Activated B cell treated with CpG ODN at 0.5 μM for 24 hours (primary cell): Measurements from ENCODE around the gene TF. TPM values are rescaled to one million over a fixed set of nuclear protein-coding genes. Genes with fewer than 3 reads are reported as not detected.

ENCODE experiments used
- ATAC-seq: fragments of 200-7000 bp; cut with Tn5 transposase; one replicate; pipeline ENCODE4 v1.10.0; 2021; ENCODE audit warnings: low read depth, mild to moderate bottlenecking, moderate library complexity
- CTCF ChIA-PET: fragments of 350-600 bp; sonication (Branson Sonifier 250); formaldehyde crosslinking; loops from one replicate; lab custom pipeline; 2021; ENCODE audit warnings: antibody characterized with exemption; lab: Charles Lee
- POLR2A ChIA-PET: fragments of 350-600 bp; sonication (Branson Sonifier 250); formaldehyde crosslinking; loops from one replicate; lab custom pipeline; 2021; ENCODE audit warnings: antibody characterized with exemption; lab: Charles Lee
- DNase-seq: peaks from one replicate; pipeline ENCODE4 v3.0.0; 2022
- H3K27ac Mint-ChIP-seq: one replicate; pipeline ENCODE4 v1.8.0; 2020; ENCODE audit warnings: mixed read lengths
- H3K27me3 Mint-ChIP-seq: one replicate; pipeline ENCODE4 v1.8.0; 2021; ENCODE audit warnings: mixed read lengths
- H3K36me3 Mint-ChIP-seq: one replicate; pipeline ENCODE4 v1.8.0; 2021; ENCODE audit warnings: low read depth, mixed read lengths
- H3K4me1 Mint-ChIP-seq: one replicate; pipeline ENCODE4 v1.8.0; 2021; ENCODE audit warnings: mixed read lengths
- H3K4me3 Mint-ChIP-seq: one replicate; pipeline ENCODE4 v1.8.0; 2020; ENCODE audit warnings: mild to moderate bottlenecking, mixed read lengths
- H3K9me3 Mint-ChIP-seq: one replicate; pipeline ENCODE4 v1.8.0; 2020; ENCODE audit warnings: mixed read lengths
- intact Hi-C: fragments of 100-400 bp; cut with micrococcal nuclease; formaldehyde crosslinking; loops from one replicate; pipeline ENCODE4 v1.15.1; 2024
- total RNA-seq: library from RNA; stranded (reverse); gene quantifications from 2 replicates; pipeline ENCODE4 v1.2.3, GENCODE V29; 2022
- TF ChIP-seq, protein P1 (sequence below): fragments of 200-600 bp; IDR thresholded peaks from one replicate; pipeline ENCODE4 v1.8.0; 2022; ENCODE audit warnings: antibody characterized with exemption, mild to moderate bottlenecking

The TF gene
- total RNA-seq, 1 donor from 2014 or later, result 0.29 TPM

DNA sequence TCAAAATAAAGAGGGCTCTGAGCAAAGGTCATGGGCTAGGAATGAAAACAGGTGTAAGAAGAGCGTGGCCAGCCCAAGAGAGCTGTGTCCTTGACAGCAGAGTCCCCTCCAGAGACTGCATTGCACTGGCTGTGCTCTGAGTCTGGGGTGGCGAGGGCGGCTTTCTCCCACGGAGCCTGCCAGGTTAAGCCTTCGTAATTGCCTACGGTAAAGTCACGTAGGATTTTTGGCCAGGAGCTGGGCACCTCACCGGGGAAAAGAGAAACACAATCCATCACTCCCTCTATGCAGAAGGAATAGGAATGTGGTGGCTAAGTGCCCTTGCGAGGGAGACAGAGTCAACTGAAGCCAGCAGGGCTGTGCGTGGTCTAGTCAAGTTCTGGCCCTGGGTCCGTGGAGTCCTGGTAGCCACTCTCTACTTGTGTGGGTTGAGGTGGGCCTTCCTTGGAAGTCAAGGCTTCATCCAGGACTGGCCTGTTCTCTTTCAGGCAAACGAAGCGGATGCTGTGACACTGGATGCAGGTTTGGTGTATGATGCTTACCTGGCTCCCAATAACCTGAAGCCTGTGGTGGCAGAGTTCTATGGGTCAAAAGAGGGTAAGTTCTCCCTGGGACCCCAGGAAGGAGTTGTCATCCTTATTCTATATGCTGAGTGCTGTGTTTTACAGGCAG, 7.0 kb downstream of the TF start:
- CTCF ChIA-PET, result no interaction called here
- POLR2A ChIA-PET, result no interaction called here
- no peaks in the 10 kb centered on the region for H3K4me1 Mint-ChIP-seq
- intact Hi-C loops, result no loop called here
- no peak overlapping the region for H3K4me3 Mint-ChIP-seq
- DNase-seq (no peak), ATAC-seq (no peak)
- no peaks in the 10 kb centered on the region for H3K36me3 Mint-ChIP-seq
- no peak overlapping the region for H3K27ac Mint-ChIP-seq
- peaks cover 4% of the 10 kb centered on the region for H3K27me3 Mint-ChIP-seq
- no peaks in the 10 kb centered on the region for H3K9me3 Mint-ChIP-seq
- TF ChIP-seq, protein P1, sequence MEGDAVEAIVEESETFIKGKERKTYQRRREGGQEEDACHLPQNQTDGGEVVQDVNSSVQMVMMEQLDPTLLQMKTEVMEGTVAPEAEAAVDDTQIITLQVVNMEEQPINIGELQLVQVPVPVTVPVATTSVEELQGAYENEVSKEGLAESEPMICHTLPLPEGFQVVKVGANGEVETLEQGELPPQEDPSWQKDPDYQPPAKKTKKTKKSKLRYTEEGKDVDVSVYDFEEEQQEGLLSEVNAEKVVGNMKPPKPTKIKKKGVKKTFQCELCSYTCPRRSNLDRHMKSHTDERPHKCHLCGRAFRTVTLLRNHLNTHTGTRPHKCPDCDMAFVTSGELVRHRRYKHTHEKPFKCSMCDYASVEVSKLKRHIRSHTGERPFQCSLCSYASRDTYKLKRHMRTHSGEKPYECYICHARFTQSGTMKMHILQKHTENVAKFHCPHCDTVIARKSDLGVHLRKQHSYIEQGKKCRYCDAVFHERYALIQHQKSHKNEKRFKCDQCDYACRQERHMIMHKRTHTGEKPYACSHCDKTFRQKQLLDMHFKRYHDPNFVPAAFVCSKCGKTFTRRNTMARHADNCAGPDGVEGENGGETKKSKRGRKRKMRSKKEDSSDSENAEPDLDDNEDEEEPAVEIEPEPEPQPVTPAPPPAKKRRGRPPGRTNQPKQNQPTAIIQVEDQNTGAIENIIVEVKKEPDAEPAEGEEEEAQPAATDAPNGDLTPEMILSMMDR, result no peak

DNA sequence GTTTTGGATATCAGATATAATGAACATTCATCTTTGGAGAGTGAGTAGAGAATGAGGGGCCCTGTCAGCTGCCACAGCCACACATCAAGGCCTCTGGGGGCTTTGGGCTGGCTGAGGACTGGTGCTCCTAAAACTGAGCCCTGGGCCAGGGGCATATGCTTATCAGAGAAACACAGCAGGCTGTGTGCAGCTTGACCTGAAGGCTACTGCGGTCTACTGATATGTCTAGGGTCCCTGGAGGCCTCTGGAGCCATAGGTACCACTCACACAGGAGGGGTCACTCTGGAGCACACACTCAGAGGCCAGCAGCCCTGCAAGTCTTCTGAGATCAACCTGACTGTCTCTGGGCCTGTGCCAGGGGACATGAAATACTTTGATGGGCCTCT, 7.6 kb downstream of the TF start:
- Mint-ChIP-seq H3K4me3 (no peak overlapping the region), H3K9me3 (no peaks in the 10 kb centered on the region), H3K27me3 (peaks cover 3% of the 10 kb centered on the region), H3K4me1 (no peaks in the 10 kb centered on the region), H3K27ac (no peak overlapping the region), H3K36me3 (no peaks in the 10 kb centered on the region)
- ATAC-seq (no peak), DNase-seq (no peak)
- ChIA-PET POLR2A (no interaction called here), CTCF (no interaction called here)
- TF ChIP-seq, protein P1, result no peak
- intact Hi-C loops, result no loop called here

DNA sequence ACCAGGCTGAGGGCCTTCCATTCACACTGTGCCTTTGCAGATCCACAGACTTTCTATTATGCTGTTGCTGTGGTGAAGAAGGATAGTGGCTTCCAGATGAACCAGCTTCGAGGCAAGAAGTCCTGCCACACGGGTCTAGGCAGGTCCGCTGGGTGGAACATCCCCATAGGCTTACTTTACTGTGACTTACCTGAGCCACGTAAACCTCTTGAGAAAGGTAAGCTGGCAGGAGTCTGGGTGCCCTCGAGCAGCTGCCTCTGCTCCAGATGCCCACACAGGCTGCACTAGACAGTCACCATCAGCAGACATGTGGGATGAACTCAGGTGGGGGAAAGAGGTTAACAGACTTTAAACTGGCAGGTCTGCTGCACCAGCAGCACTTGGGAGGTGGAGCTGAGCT, 8.3 kb downstream of the TF start:
- CTCF ChIA-PET, result no interaction called here
- POLR2A ChIA-PET, result no interaction called here

DNA sequence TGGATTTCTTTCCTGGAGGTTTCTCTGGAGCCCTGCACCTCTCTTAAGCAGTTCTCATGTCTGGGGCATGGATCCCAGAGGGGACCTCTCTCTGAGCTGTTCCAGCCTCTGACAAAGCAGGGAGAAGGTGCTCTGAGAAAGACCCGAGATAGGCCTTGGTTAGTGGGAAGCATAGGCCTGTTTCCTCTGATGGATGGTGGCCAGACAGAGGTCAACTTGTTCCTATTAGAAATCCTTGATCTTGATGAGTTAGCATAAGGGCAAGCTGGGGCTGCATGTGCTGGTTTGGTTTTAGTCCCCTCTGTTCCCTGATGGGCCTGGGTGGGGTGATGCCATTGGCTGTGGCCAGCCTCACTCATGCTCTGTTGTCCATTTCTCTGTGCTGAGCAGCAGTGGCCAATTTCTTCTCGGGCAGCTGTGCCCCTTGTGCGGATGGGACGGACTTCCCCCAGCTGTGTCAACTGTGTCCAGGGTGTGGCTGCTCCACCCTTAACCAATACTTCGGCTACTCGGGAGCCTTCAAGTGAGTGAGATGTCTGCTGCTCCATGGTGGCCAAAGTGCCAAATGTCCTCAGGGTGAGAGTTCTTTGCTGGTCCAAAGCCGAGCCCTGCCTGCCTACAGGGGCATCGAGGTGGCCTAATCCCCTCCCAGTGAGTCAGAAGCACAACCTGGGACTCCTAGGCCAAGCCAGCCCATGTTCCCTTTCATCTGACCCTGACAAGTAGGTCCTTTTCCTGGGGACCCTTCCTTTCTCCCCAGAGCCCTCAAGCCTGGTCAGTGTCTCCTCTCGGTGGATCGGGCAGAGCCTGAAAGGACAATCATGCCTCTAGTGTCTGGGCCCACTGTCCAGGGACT, 9.0 kb downstream of the TF start:
- Mint-ChIP-seq H3K4me3 (no peak overlapping the region), H3K27me3 (peaks cover 7% of the 10 kb centered on the region), H3K36me3 (no peaks in the 10 kb centered on the region), H3K4me1 (no peaks in the 10 kb centered on the region), H3K27ac (no peak overlapping the region), H3K9me3 (no peaks in the 10 kb centered on the region)
- CTCF ChIA-PET, result no interaction called here
- DNase-seq (no peak), ATAC-seq (no peak)
- TF ChIP-seq, protein P1, result no peak
- intact Hi-C loops, result no loop called here
- POLR2A ChIA-PET, result no interaction called here

More for the DNA sequence above, 8.3 kb downstream of the TF start:
- Mint-ChIP-seq H3K4me1 (no peaks in the 10 kb centered on the region), H3K27me3 (peaks cover 7% of the 10 kb centered on the region), H3K27ac (no peak overlapping the region), H3K36me3 (no peaks in the 10 kb centered on the region), H3K9me3 (no peaks in the 10 kb centered on the region), H3K4me3 (no peak overlapping the region)
- ATAC-seq, result no peak
- intact Hi-C loops, result no loop called here
- TF ChIP-seq, protein P1, result no peak
- DNase-seq, result no peak
